Fibroblast of lung (primary cell): ENCODE data around the gene RUVBL2. TPM values are rescaled to one million over a fixed set of nuclear protein-coding genes. Genes with fewer than 3 reads are reported as not detected.

Source experiments
- DNase-seq, 2 donors: peaks; one replicate each; pipeline versions ENCODE4 v3.0.0 to v3.0.0-alpha.2; 2010; ENCODE audit warnings: low read depth in 2 of 2
- H2AFZ ChIP-seq: 2 replicates; pipeline ENCODE4 v1.5.1; 2012; ENCODE audit warnings: low read length, control low read depth, inconsistent platforms
- H3K27ac ChIP-seq: 2 replicates; pipeline ENCODE4 v1.5.1; 2011; ENCODE audit warnings: low read length, control low read depth; ENCODE audit not compliant: insufficient read depth
- H3K27me3 ChIP-seq: 2 replicates; pipeline ENCODE4 v1.5.1; 2011; ENCODE audit warnings: mild to moderate bottlenecking, low read length; ENCODE audit not compliant: control insufficient read depth, insufficient read depth
- H3K36me3 ChIP-seq: 2 replicates; pipeline ENCODE4 v1.5.1; 2011; ENCODE audit warnings: low read length; ENCODE audit not compliant: control insufficient read depth, insufficient read depth
- H3K4me1 ChIP-seq: 2 replicates; pipeline ENCODE4 v1.5.1; 2011; ENCODE audit warnings: low read length; ENCODE audit not compliant: control insufficient read depth, insufficient read depth; ENCODE audit errors: extremely low read depth
- H3K4me2 ChIP-seq: 2 replicates; pipeline ENCODE4 v1.5.1; 2011; ENCODE audit warnings: low read length, control low read depth; ENCODE audit not compliant: insufficient read depth; ENCODE audit errors: extremely low read depth
- H3K4me3 ChIP-seq, 4 experiments: fragments of 200-600 bp in 1 of 4; sonication (generic) in 1 of 4; replicated peaks in 1 of 4; 2 replicates each; pipeline ENCODE4 v1.5.1; 2011 to 2016; ENCODE audit warnings: low read length in 4 of 4, low read depth in 3 of 4, mild to moderate bottlenecking in 3 of 4, control low read depth in 2 of 4, inconsistent platforms in 1 of 4, mixed read lengths in 1 of 4; ENCODE audit not compliant: insufficient read depth in 1 of 4; ENCODE audit errors: control extremely low read depth in 1 of 4
- H3K79me2 ChIP-seq: 2 replicates; pipeline ENCODE4 v1.5.1; 2012; ENCODE audit warnings: mild to moderate bottlenecking, low read length, inconsistent platforms; ENCODE audit not compliant: control insufficient read depth, insufficient read depth
- H3K9ac ChIP-seq: 2 replicates; pipeline ENCODE4 v1.5.1; 2011; ENCODE audit warnings: mild to moderate bottlenecking, low read length, control low read depth; ENCODE audit not compliant: insufficient read depth
- H3K9me3 ChIP-seq: 2 replicates; pipeline ENCODE4 v1.5.1; 2012; ENCODE audit warnings: low read depth, low read length; ENCODE audit not compliant: control insufficient read depth, insufficient read depth
- H4K20me1 ChIP-seq: 2 replicates; pipeline ENCODE4 v1.5.1; 2011; ENCODE audit warnings: low read length; ENCODE audit not compliant: control insufficient read depth, insufficient read depth; ENCODE audit errors: extremely low read depth
- CTCF ChIP-seq, 2 donors: IDR thresholded peaks in 1 of 2; conservative IDR thresholded peaks in 1 of 2; 1 replicate in 1 of 2; 2 replicates in 1 of 2; pipeline ENCODE4 v1.5.1; 2011 to 2012; ENCODE audit warnings: low read length in 2 of 2, control low read depth in 1 of 2, inconsistent platforms in 1 of 2, low read depth in 1 of 2, mild to moderate bottlenecking in 1 of 2
- EZH2 ChIP-seq: IDR thresholded peaks from 2 replicates; pipeline ENCODE4 v1.5.1; 2012; ENCODE audit warnings: low read length, control low read depth, mild to moderate bottlenecking; ENCODE audit errors: missing control alignments
- polyA plus RNA-seq, 2 donors: library from polyadenylated mRNA; depleted of rRNA in 1 of 2; stranded (reverse) in 1 of 2; unstranded in 1 of 2; fragments of >200 nt; gene quantifications; 2 replicates each; pipeline ENCODE4 v1.2.1, GENCODE V29; 2011 to 2012; ENCODE audit warnings: missing spikeins in 1 of 2
- total RNA-seq: library from RNA; depleted of rRNA; stranded (reverse); fragments of >200 nt; gene quantifications from 2 replicates; pipeline ENCODE4 v1.2.1, GENCODE V29; 2014

RUVBL2 gene
- total and polyA plus RNA-seq, 2 donors (not counting 1 experiment from before 2014, with no cell fraction given) = 77.6 to 158 TPM

GRCh38 chr19:48985711-48986110, 8.0 kb upstream of the RUVBL2 start:
- H3K9me3 ChIP-seq = no peaks in the 10 kb centered on the region
- H3K9ac ChIP-seq = no peak overlapping the region
- H4K20me1 ChIP-seq = no peaks in the 10 kb centered on the region
- no peak for DNase-seq
- TF ChIP-seq CTCF (conservative IDR thresholded peaks at IDR 0.05 in 1 of 2, IDR thresholded peaks at IDR 0.05 in 1 of 2; ENCODE audit: low read depth in 1 of 2, low read length in 2 of 2) = no peak
- TF ChIP-seq EZH2 = no peak
- H3K4me2 ChIP-seq = no peak overlapping the region
- H3K79me2 ChIP-seq = peaks cover 7% of the 10 kb centered on the region
- H3K27me3 ChIP-seq = no peaks in the 10 kb centered on the region
- peaks cover 24% of the 10 kb centered on the region for H3K36me3 ChIP-seq
- no peak overlapping the region for H3K4me3 ChIP-seq
- no peak overlapping the region for H2AFZ ChIP-seq
- peaks cover 6% of the 10 kb centered on the region for H3K4me1 ChIP-seq
- H3K27ac ChIP-seq = no peak overlapping the region

GRCh38 chr19:48986211-48986610, 7.5 kb upstream of the RUVBL2 start:
- Histone ChIP-seq H3K9ac (no peak overlapping the region), H3K9me3 (no peaks in the 10 kb centered on the region), H3K27ac (no peak overlapping the region), H3K4me1 (peaks cover 10% of the 10 kb centered on the region), H3K27me3 (no peaks in the 10 kb centered on the region), H3K4me2 (no peak overlapping the region), H4K20me1 (no peaks in the 10 kb centered on the region), H2AFZ (no peak overlapping the region), H3K4me3 (no peak overlapping the region), H3K79me2 (peaks cover 12% of the 10 kb centered on the region), H3K36me3 (peaks cover 26% of the 10 kb centered on the region)
- no peak for DNase-seq
- TF ChIP-seq EZH2 (no peak), CTCF (conservative IDR thresholded peaks at IDR 0.05 in 1 of 2, IDR thresholded peaks at IDR 0.05 in 1 of 2; ENCODE audit: low read depth in 1 of 2, low read length in 2 of 2) (no peak)

- Histone ChIP-seq H3K4me1 (peaks cover 14% of the 10 kb centered on the region), H3K9ac (no peak overlapping the region), H3K79me2 (peaks cover 23% of the 10 kb centered on the region), H3K27ac (no peak overlapping the region), H4K20me1 (no peaks in the 10 kb centered on the region), H3K4me2 (no peak overlapping the region), H3K9me3 (no peaks in the 10 kb centered on the region), H3K27me3 (no peaks in the 10 kb centered on the region), H3K4me3 (no peak overlapping the region), H2AFZ (no peak overlapping the region), H3K36me3 (peaks cover 21% of the 10 kb centered on the region)
- TF ChIP-seq EZH2 (no peak), CTCF (conservative IDR thresholded peaks at IDR 0.05 in 1 of 2, IDR thresholded peaks at IDR 0.05 in 1 of 2; ENCODE audit: low read depth in 1 of 2, low read length in 2 of 2) (no peak)
- no peak for DNase-seq
Observed at GRCh38 chr19:48987323-48987722, 6.4 kb upstream of the RUVBL2 start.
